A549 treated with dexamethasone at 1 μM for 4 hours (cell line): ENCODE results near the gene MYO15A. TPM values are rescaled to one million over a fixed set of nuclear protein-coding genes. Genes with fewer than 3 reads are reported as not detected.

ENCODE experiments used
- total RNA-seq: library from RNA; stranded (reverse); fragments of 200-300 nt; extraction: Qiagen RNA extraction; gene quantifications from 5 replicates; pipeline ENCODE4 v1.2.3, GENCODE V29; 2022

Gene MYO15A, protein sequence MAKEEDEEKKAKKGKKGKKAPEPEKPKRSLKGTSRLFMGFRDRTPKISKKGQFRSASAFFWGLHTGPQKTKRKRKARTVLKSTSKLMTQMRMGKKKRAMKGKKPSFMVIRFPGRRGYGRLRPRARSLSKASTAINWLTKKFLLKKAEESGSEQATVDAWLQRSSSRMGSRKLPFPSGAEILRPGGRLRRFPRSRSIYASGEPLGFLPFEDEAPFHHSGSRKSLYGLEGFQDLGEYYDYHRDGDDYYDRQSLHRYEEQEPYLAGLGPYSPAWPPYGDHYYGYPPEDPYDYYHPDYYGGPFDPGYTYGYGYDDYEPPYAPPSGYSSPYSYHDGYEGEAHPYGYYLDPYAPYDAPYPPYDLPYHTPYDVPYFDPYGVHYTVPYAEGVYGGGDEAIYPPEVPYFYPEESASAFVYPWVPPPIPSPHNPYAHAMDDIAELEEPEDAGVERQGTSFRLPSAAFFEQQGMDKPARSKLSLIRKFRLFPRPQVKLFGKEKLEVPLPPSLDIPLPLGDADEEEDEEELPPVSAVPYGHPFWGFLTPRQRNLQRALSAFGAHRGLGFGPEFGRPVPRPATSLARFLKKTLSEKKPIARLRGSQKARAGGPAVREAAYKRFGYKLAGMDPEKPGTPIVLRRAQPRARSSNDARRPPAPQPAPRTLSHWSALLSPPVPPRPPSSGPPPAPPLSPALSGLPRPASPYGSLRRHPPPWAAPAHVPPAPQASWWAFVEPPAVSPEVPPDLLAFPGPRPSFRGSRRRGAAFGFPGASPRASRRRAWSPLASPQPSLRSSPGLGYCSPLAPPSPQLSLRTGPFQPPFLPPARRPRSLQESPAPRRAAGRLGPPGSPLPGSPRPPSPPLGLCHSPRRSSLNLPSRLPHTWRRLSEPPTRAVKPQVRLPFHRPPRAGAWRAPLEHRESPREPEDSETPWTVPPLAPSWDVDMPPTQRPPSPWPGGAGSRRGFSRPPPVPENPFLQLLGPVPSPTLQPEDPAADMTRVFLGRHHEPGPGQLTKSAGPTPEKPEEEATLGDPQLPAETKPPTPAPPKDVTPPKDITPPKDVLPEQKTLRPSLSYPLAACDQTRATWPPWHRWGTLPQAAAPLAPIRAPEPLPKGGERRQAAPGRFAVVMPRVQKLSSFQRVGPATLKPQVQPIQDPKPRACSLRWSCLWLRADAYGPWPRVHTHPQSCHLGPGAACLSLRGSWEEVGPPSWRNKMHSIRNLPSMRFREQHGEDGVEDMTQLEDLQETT (N-terminal part only)
- 0.26 to 0.82 TPM (median 0.53 TPM) in 5 replicates for total RNA-seq

DNA sequence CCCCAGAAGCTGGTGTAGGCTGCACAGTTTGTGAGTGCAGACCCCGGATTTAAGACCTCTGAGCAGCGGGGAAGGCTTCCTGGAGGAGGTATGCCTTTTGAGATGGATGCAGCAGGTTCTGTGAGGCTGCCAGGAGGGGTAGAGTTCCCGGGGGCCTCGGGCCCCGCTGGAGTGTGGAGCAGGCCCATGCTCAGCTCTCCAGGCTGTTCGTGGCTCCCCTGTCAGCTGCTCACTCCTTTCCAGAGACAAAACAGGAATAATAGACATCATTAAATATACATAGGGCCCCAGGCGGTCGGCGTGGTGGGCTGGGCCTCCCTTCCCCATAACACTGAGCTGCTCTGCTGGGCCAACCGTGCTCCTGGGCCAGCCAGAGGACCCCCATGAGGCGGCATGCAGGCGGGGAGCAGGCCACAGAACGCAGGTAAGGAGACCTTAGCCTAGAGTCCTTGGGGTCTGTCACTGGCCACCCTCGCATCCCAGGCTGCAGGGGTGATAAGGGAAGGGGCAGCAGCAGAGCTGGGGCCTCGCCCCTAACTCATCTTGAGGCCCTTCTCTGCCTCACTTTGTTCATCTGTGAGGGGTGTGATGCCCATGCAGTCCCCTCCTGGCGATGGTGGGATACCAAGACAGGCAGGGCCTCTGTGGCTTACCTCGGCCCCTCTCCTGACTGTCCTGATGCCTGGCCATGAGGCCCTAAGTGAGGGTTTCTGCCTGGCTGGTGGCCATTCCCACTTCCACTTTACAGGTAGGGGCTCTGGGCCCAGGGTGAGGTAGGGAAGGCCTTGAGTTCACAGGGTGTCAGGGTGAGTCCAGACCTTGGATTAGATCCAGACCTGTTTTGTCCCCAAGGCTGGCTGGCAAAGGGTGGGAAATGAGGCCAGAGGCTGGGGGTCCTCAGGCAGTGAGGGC lies at the start of gene MYO15A:
Gene MYO15A, plus strand, starts transcription at position 356 of the 912 bp plus-strand sequence. CDS start 10,045 bp downstream, outside the sequence.

DNA sequence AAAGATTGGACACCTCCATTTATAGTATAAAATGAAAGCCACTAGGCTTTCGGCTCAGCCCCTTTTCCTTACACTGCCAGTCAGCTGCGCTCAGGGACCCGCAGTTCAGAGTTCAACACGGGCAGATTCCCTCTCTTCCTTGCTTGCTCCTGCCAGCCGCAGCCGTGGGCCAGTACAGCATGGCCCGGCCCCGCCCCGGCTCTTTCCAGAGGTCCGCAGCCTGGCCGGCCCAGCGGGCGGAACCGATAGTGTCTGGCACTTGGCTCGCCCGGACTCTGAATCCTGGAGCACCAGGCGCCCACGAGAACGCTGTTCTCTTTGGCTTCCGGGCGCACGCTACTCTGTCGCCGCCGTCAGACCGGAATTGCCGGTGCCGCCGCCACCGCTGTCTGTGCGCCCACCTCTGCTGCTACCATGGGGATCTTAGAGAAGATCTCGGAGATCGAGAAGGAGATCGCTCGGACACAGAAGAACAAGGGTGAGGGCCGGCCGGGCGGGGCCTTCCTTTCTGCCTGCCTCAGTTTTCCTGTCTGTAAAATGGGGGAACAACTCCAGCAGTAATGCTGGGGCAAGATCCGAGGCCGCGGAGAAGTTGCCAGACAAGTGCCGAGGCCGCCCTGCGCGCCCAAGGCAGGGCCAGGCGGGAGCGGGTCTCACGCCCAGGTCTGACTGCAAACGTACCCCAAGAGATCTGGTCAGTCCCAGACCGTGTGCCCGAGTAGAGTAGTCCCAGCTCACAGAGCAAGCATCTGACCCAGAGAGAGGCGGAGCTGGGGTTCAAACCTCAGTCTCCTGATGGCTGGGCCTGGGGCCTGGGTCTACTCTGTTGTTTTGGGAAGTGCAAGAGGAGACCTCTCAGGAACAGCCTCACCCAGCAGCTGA lies 20.7 kb upstream of the MYO15A start, which contains the start of gene DRG2:
Gene DRG2, plus strand, starts transcription at position 339 of the 882 bp plus-strand sequence. Its CDS starts 76 bp downstream, at position 415.

DNA sequence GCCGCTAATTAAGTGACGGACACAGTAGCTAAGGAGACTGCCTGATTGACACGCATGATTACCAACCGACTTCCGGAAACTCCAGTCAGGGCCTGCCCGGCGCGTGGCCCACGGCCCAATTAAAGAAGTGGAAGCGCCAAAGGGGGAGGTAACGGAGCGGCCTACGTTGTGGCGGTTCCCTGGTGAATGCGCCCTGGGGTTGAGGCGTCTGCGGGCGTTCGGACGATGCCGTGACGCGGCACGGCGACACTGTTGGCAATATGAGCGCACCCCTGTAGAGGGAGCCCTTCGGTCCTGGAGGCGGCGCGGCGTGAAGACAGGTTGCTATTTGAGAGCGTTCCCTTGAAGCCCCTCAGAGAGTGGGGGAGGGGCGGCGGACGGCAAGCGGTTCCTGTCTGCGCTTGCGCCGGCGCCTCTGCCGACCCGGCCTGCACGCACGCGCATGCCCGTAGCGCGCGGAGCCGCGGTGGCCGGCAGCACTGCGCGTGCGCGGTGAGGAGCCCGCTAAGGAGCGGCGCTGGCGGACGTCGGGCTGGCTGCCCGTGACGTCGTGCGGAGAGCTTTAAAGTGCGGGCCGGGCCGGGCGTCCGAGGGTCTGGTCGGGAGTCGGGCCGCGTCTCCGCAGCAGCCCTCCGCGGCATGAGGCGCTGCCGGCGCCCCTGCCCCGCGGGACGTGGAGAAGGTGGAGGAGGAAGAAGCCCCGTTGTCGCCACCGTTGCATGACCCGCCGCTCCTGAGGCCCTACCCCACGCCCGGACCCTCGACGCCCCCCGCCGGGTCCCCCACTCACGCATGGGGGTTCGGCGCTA lies 75.0 kb downstream of the MYO15A start, which contains the start of gene ALKBH5:
Gene ALKBH5, plus strand, starts transcription at position 495 of the 809 bp plus-strand sequence. CDS start 416 bp downstream, outside the sequence.

DNA sequence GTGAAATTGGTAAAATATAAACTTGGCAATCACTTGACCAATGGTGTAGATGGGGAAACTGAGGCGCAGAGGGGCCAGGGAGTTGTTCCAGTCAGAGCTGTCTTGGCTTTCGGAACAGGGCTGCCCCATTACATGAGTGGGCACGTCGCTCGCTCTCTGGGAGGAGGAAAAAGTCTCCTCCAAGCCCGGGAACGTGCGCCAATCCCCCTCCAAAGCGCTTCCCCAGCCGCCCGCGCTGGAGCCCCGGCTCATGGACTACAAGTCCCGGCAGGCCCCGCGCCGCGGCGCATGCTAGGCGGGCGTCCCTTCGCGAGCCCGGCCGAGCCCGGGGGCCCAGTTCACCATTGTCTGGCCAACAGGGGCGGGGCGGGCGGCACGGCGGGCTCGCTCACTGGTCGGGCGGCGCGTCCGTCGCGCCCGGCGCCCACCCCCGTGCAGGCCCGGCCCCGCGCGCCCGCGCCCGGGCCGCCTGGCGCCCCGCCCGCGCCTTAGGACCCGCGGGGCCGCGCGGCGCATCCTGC lies 116.6 kb downstream of the MYO15A start, which contains the start of gene LLGL1:
Gene LLGL1, plus strand, starts transcription at position 515 of the 521 bp plus-strand sequence. CDS start 48 bp downstream, outside the sequence.

Other genes with a start within 250 kb of the MYO15A start
- 14.4 to 25.4 TPM (median 23.5 TPM) in 5 replicates for gene TOM1L2, start 136.4 kb upstream of the MYO15A start, total RNA-seq
- 1.6 to 3.4 TPM (median 2.1 TPM) in 5 replicates for gene DRC3, start 135.9 kb upstream of the MYO15A start, total RNA-seq
- 17.3 to 29.8 TPM (median 28.7 TPM) in 5 replicates for gene ATPAF2, start 69.6 kb upstream of the MYO15A start, total RNA-seq
- gene GID4, start 69.3 kb upstream of the MYO15A start, total RNA-seq, result 8.9 to 11.8 TPM (median 10.9 TPM) in 5 replicates
- gene DRG2, start 20.8 kb upstream of the MYO15A start, total RNA-seq, result 43.4 to 49.2 TPM (median 47.4 TPM) in 5 replicates
- 52.4 to 73.5 TPM (median 68.4 TPM) in 5 replicates for gene ALKBH5, start 75.1 kb downstream of the MYO15A start, total RNA-seq
- 10.2 to 17.3 TPM (median 16.0 TPM) in 5 replicates for gene LLGL1, start 116.9 kb downstream of the MYO15A start, total RNA-seq
- 223 to 289 TPM (median 266 TPM) in 5 replicates for gene FLII, start 150.0 kb downstream of the MYO15A start, total RNA-seq
- gene MIEF2, start 151.9 kb downstream of the MYO15A start, total RNA-seq, result 4.7 to 9.4 TPM (median 9.0 TPM) in 5 replicates
- gene TOP3A, start 206.2 kb downstream of the MYO15A start, total RNA-seq, result 26.3 to 38.0 TPM (median 36.8 TPM) in 5 replicates
- 12.7 to 18.4 TPM (median 16.7 TPM) in 5 replicates for gene SMCR8, start 206.5 kb downstream of the MYO15A start, total RNA-seq